Brain microvascular endothelial cell (primary cell): ENCODE results near the gene UBR7.
"Not testable (repeated sequence)": the region's sequence is repeated elsewhere in the genome, so short reads cannot be mapped to it uniquely, and the experiment has no call there.

Experiments
- DNase-seq: peaks from one replicate; pipeline ENCODE4 v3.0.0-alpha.2; 2020
- H3K27ac ChIP-seq: fragments of 250-450 bp; sonication (Bioruptor Pico); 2 replicates; pipeline ENCODE4 v1.5.1; 2020; ENCODE audit warnings: mild to moderate bottlenecking, moderate library complexity
- H3K27me3 ChIP-seq: fragments of 250-450 bp; sonication (Bioruptor Pico); replicated peaks from 2 replicates; pipeline ENCODE4 v1.5.1; 2020; ENCODE audit warnings: mild to moderate bottlenecking
- H3K36me3 ChIP-seq: fragments of 250-450 bp; sonication (Bioruptor Pico); replicated peaks from 2 replicates; pipeline ENCODE4 v1.5.1; 2020; ENCODE audit warnings: mild to moderate bottlenecking
- H3K4me3 ChIP-seq: 2 replicates; pipeline ENCODE4 v1.5.1; 2011; ENCODE audit warnings: low read depth, mild to moderate bottlenecking, control low read depth, low read length, moderate library complexity
- CTCF ChIP-seq: IDR thresholded peaks from 2 replicates; pipeline ENCODE4 v1.5.1; 2011; ENCODE audit warnings: low read depth, mild to moderate bottlenecking, moderate library complexity, low read length, control low read depth, inconsistent platforms; ENCODE audit errors: missing control alignments
- in situ Hi-C: cut with HindIII; loops from 2 replicates; pipeline ENCODE4 v1.10.0; 2017; ENCODE audit warnings: low sequenced_read_pairs, low pct_ligation_motif_present

Gene UBR7

DNA sequence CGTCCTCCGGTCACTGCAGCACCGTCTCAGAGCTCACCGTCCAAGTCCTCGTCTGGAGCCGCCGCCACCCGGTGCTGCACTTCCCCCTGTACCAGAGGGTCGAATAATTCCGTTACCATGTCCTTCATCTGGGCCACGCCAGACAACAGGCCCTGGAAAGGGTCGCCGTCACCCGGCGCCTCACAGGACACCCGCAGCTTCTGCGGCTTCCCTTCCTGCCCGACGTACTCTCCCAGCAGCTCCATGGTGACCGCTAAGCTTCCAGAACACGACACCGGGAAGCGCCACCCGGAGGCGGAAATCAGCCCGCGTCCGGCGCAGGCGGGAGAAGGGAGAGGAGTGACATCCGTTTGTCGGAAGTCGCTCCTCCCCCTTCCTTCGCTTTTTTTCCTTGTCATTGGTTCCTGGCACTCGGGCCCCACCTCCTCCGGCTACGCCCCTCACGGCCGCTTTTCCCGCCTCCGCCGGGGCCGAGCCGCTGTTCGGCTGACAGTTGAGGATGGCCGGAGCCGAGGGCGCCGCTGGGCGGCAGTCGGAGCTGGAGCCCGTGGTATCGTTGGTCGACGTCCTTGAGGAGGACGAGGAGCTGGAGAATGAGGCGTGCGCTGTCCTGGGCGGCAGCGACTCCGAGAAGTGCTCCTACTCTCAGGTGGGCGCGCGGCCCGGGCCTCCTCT is at the start of gene UBR7, which contains the start of gene GON7:
UBR7 (plus strand) TSS at position 464 of the 675 bp plus-strand sequence; CDS start at position 500, 36 bp downstream.
GON7 (minus strand) TSS at position 273 of the 675 bp plus-strand sequence; CDS start at position 245, 28 bp downstream.
- in situ Hi-C loops: no loop called here
- H3K36me3 ChIP-seq: no peaks in the 10 kb centered on the region
- peak; percentile 40 for TF ChIP-seq CTCF
- peak; percentile 97 for DNase-seq
- H3K27ac ChIP-seq: peak within 1 kb of the TSS; percentile 51
- no peaks in the 10 kb centered on the region for H3K27me3 ChIP-seq
- peak within 1 kb of the TSS; percentile 88 for H3K4me3 ChIP-seq

DNA sequence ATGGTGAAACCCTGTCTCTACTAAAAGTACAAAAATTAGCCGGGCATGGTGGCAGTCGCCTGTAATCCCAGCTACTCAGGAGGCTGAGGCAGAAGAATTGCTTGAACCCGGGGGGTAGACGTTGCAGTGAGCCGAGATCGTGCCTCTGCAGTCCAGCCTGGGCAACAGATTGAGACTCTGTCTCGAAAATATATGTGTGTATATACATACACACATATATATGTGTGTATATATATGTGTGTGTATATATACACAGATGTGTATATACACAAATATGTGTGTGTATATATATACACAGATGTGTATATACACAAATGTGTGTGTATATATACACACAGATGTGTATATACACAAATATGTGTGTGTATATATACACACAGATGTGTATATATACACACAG is 48.7 kb upstream of the UBR7 start:
- H3K4me3 ChIP-seq, H3K36me3 ChIP-seq, DNase-seq, H3K27ac ChIP-seq, H3K27me3 ChIP-seq, in situ Hi-C loops: not testable (repeated sequence)

DNA sequence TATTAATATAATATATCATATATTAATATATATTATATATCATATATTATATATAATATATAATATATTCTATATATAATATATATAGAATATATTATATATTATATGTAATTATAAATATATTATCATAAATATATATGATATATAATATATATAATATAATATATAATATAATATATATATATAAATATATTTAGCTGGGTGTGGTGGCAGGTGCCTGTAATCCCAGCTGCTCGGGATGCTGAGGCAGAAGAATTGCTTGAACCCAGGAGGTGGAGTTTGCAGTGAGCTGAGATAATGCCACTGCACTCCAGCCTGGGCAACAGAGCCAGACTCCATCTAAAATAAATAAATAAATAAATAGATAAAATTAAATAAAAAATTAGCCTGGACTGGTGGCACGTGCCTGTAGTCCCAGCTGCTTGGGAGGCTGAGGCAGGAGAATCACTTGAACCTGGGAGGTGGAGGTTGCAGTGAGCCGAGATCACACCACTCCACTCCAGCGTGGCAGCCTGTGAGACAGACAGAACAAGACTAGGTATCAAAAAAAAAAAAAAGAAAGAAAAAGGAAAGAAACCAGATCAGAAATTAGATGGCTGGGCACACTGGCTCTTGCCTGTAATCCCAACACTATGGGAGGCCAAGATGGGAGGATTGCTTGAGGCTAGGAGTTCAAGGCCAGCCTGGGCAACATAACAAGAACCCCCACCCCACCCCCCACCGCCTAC is 47.3 kb upstream of the UBR7 start:
- H3K4me3 ChIP-seq, H3K36me3 ChIP-seq, DNase-seq, in situ Hi-C loops, H3K27ac ChIP-seq, H3K27me3 ChIP-seq: not testable (repeated sequence)

DNA sequence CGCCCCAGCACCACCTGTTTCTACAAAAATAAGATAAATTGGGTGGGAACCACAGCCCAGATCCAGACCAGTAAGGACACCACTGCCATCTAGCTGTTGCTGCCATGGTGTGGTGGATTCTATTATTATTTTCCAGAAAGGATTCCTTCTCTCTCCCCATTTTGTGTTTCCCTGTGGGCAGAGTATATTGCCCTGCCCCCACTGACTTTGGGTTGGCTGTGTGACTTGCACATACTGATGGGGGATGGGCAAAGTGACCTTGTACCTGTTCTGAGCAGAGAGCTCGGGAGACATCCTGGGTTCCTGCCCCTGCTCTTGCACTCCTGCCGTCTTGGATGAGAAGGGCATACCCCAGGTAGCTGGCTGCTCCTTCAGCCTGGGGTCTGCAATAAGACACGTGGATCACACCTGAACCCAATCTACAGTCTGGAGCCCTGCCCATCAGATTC is 46.7 kb upstream of the UBR7 start:
- TF ChIP-seq CTCF: peak; percentile 59
- no peaks in the 10 kb centered on the region for H3K36me3 ChIP-seq
- no peak overlapping the region for H3K27ac ChIP-seq
- in situ Hi-C loops: no loop called here
- peak; percentile 2 for DNase-seq
- H3K4me3 ChIP-seq: no peak overlapping the region
- no peaks in the 10 kb centered on the region for H3K27me3 ChIP-seq

DNA sequence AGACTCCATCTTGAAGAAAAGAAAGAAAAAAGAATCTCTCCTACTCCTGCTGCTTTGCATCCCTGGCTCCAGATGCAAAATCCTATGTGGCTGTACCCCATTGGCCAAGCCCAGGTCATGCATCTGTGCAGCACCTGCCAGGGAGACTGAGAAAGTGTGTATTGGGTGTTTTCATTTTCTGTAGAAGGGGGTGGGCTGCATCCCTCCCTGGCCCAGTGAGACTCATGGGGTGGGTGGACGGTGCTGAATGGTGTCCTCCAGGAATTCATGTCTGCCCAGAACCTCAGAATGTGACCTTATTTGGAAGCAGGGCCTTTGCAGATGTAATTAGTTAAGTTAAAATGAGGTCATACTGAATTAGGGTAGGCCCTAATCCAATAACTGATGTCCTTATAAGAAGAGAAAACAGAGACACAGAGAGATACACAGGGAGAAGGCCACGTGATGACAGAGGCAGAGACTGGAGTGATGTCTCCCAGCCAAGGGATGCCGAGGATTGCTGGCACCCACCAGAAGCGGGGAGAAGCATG is 45.6 kb upstream of the UBR7 start:
- no peak for TF ChIP-seq CTCF
- in situ Hi-C loops: no loop called here
- H3K27me3 ChIP-seq: no peaks in the 10 kb centered on the region
- DNase-seq: no peak
- no peaks in the 10 kb centered on the region for H3K36me3 ChIP-seq
- H3K4me3 ChIP-seq: no peak overlapping the region
- H3K27ac ChIP-seq: no peak overlapping the region

- H3K36me3 ChIP-seq: no peaks in the 10 kb centered on the region
- H3K27ac ChIP-seq: no peak overlapping the region
- in situ Hi-C loops: no loop called here
- H3K27me3 ChIP-seq: no peaks in the 10 kb centered on the region
- no peak for DNase-seq
- TF ChIP-seq CTCF: no peak
- no peak overlapping the region for H3K4me3 ChIP-seq
Observed at GRCh38 chr14:93163564-93163963, 43.5 kb upstream of the UBR7 start.

DNA sequence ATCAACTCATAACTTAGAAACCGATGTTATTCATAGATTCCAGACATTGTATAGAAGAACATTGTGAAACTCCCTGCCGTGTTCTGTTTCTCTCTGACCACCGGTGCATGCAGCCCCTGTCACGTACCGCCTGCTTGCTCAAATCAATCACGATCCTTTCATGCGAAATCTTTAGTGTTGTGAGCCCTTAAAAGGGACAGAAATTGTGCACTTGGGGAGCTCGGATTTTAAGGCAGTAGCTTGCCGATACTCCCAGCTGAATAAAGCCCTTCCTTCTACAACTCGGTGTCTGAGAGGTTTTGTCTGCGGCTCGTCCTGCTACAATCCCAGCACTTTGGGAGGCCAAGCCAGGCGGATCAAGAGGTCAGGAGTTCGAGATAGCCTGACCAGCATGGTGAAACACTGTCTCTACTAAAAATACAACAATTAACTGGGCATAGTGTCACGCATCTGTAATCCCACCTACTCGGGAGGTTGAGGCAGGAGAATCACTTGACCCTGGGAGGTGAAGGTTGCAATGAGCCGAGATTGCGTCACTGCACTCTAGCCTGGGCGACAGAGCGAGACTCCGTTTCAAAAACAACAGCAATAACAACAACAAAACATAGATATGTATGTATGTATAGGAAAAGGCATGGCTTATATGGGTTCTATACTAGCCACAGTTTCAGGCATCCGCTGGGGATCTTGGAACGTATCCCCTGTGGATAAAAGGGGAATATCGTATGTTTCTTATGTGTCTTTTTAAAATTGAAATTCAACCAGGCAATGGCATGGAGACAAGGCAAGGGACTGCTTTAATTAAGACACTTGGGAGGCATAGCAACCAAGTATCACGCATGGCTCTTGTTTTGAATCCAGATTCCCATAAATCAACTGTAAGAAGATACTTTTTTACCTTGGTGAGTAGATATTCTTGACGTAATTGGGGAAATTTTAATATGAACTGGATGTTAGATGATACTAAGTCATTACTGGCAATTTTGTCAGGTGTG is 41.5 kb upstream of the UBR7 start:
- H3K4me3 ChIP-seq, in situ Hi-C loops, H3K27ac ChIP-seq, DNase-seq, H3K27me3 ChIP-seq, H3K36me3 ChIP-seq: not testable (repeated sequence)

DNA sequence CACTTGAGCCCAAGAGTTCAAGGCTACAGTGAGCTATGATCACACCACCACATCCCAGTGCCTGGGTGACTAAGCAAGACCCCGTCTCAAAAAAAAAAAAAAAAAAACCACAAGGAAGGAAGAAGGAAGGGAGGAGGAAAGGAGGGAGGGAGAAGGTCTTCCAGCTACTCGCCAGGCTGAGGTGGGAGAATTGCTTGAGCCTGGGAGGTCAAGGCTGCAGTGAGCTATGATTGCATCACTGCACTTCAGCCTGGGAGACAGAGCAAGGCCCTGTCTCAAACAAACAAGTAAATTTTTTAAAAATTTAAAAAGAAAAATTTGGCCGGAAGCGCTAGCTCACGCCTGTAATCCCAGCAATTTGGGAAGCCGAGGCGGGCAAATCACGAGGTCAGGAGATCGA is 38.4 kb upstream of the UBR7 start:
- H3K27ac ChIP-seq, H3K4me3 ChIP-seq, DNase-seq, H3K27me3 ChIP-seq, H3K36me3 ChIP-seq, in situ Hi-C loops: not testable (repeated sequence)

DNA sequence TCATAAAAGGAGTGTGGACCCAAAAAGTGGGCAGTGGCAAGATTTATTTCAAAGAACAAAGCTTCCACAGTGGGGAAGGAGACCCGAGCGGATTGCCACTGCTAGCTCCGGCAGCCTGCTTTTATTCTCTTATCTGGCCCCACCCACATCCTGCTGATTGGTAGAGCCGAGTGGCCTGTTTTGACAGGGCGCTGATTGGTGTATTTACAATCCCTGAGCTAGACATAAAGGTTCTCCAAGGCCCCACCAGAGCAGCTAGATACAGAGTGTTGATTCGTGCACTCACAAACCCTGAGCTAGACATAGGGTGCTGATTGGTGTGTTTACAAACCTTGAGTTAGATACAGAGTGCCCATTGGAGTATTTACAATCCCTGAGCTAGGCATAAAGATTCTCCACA is 37.4 kb upstream of the UBR7 start:
- H3K27me3 ChIP-seq, H3K4me3 ChIP-seq, in situ Hi-C loops, DNase-seq, H3K27ac ChIP-seq, H3K36me3 ChIP-seq: not testable (repeated sequence)
